Ishikawa (cell line): ENCODE data around the gene SGK1.

ENCODE experiments used
- CEBPB ChIP-seq: IDR thresholded peaks from 2 replicates; pipeline ENCODE4 v1.6.1; 2012
- CREB1 ChIP-seq: IDR thresholded peaks from 2 replicates; pipeline ENCODE4 v1.6.1; 2012; ENCODE audit warnings: low read depth
- EGR1 ChIP-seq: IDR thresholded peaks from 2 replicates; pipeline ENCODE4 v1.6.1; 2012
- EP300 ChIP-seq: IDR thresholded peaks from 2 replicates; pipeline ENCODE4 v1.6.1; 2012; ENCODE audit warnings: borderline replicate concordance
- FOXM1 ChIP-seq: IDR thresholded peaks from 2 replicates; pipeline ENCODE4 v1.6.1; 2012; ENCODE audit warnings: low read depth, borderline replicate concordance
- NFIC ChIP-seq: IDR thresholded peaks from 2 replicates; pipeline ENCODE4 v1.6.1; 2012
- RAD21 ChIP-seq: IDR thresholded peaks from 2 replicates; pipeline ENCODE4 v1.6.1; 2012; ENCODE audit warnings: low read depth
- REST ChIP-seq: IDR thresholded peaks from 2 replicates; pipeline ENCODE4 v1.6.1; 2012; ENCODE audit warnings: low read depth, mild to moderate bottlenecking
- TAF1 ChIP-seq: IDR thresholded peaks from 2 replicates; pipeline ENCODE4 v1.6.1; 2012; ENCODE audit warnings: low read depth, mild to moderate bottlenecking
- TCF12 ChIP-seq: IDR thresholded peaks from 2 replicates; pipeline ENCODE4 v1.6.1; 2012; ENCODE audit warnings: low read depth
- USF1 ChIP-seq: IDR thresholded peaks from 2 replicates; pipeline ENCODE4 v1.6.1; 2012
- YY1 ChIP-seq: IDR thresholded peaks from 2 replicates; pipeline ENCODE4 v1.6.1; 2012; ENCODE audit warnings: low read depth

GRCh38 chr6:134216301-134217010 is 101.5 kb downstream of the SGK1 start:
- TF ChIP-seq EP300 (no peak), YY1 (no peak), CEBPB (no peak), TAF1 (no peak), FOXM1 (no peak), REST (no peak), EGR1 (no peak), RAD21 (no peak), NFIC (no peak), CREB1 (no peak), USF1 (no peak), TCF12 (no peak)
